Measurements from ENCODE around the gene HPGDS.
"Not testable (repeated sequence)": the region's sequence is repeated elsewhere in the genome, so short reads cannot be mapped to it uniquely, and the experiment has no call there.

- TF ChIP-seq, protein P1, sequence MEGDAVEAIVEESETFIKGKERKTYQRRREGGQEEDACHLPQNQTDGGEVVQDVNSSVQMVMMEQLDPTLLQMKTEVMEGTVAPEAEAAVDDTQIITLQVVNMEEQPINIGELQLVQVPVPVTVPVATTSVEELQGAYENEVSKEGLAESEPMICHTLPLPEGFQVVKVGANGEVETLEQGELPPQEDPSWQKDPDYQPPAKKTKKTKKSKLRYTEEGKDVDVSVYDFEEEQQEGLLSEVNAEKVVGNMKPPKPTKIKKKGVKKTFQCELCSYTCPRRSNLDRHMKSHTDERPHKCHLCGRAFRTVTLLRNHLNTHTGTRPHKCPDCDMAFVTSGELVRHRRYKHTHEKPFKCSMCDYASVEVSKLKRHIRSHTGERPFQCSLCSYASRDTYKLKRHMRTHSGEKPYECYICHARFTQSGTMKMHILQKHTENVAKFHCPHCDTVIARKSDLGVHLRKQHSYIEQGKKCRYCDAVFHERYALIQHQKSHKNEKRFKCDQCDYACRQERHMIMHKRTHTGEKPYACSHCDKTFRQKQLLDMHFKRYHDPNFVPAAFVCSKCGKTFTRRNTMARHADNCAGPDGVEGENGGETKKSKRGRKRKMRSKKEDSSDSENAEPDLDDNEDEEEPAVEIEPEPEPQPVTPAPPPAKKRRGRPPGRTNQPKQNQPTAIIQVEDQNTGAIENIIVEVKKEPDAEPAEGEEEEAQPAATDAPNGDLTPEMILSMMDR (conservative IDR thresholded peaks at IDR 0.05 in 1 of 2, IDR thresholded peaks at IDR 0.05 in 1 of 2; ENCODE audit: extremely low read depth in 1 of 2, insufficient read depth in 1 of 2, low read depth in 1 of 2, low read length in 2 of 2), result not testable (repeated sequence)
- not testable (repeated sequence) for TF ChIP-seq EZH2 (IDR thresholded peaks at IDR 0.05; ENCODE audit: borderline replicate concordance, low read length)
Observed at GRCh38 chr4:94336791-94337190, 5.8 kb downstream of the HPGDS start.

Data from mammary epithelial cell (primary cell).